Measurements from ENCODE around the gene TTC32.

DNA sequence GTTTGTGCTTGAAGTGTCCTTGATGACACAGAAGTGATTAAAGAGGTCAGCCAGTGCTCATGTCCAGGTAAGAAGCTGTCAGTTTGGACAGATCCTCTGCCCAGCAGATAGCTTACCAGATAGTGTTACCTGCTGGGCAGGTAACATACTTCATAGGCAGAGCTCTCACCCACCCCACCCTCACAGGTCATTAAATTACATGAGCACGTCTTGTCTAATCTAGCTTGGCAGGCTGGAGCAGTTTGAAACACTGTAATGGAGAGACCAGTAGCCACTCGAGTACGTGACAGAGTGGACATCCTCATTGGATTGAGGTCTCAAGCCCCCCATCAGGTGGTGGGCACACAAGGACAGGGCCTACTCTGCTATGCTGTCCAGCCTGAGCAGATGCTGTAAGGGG lies 27.1 kb downstream of the TTC32 start:
- TF ChIP-seq POLR2A (IDR thresholded peaks at IDR 0.05; ENCODE audit: low read depth, low read length) (no peak), TAF1 (IDR thresholded peaks at IDR 0.05; ENCODE audit: borderline replicate concordance, low read depth, low read length) (no peak)
